ENCODE measurements around the gene DYRK2. TPM values are rescaled to one million over a fixed set of nuclear protein-coding genes. Genes with fewer than 3 reads are reported as not detected.

The DYRK2 gene
- total and polyA plus RNA-seq, 2 experiments from 2014 or later: 7.1 to 34.1 TPM

DNA sequence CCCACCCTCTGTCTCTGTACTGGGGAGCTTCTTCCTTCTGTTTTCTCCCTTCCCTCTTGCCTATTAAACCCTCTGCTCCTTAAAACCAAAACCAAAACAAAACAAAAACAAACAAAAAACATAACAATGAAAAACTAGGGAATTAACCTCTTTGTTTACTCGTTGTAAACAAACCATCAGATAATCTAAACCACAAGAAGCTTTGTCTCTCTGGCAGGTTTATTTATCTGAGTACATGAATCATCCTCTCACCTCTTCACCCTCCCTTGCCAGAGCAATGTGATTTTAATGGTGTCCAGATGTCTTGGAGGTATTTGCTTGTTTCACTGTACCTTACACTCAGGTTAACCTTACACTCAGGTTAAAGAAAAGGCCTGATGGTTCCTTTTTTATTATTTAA, 66.1 kb downstream of the DYRK2 start:
- H3K27ac ChIP-seq (ENCODE audit: low read depth): no peak overlapping the region
- H3K4me2 ChIP-seq: no peak overlapping the region
- ATAC-seq: no peak
- no peaks in the 10 kb centered on the region for H3K9me2 ChIP-seq (ENCODE audit: insufficient read depth)
- no peaks in the 10 kb centered on the region for H3K4me1 ChIP-seq (ENCODE audit: insufficient read depth)
- H3K27ac Mint-ChIP-seq: no peak overlapping the region
- H3K27me3 ChIP-seq (ENCODE audit: insufficient read depth): no peaks in the 10 kb centered on the region
- no peak overlapping the region for H2AFZ ChIP-seq
- no peak overlapping the region for H3K4me3 ChIP-seq
- no peaks in the 10 kb centered on the region for H3K79me2 ChIP-seq (replicated peaks; ENCODE audit: insufficient read depth)
- no peak for TF ChIP-seq ZNF331 (CRISPR knock-in tag; IDR thresholded peaks at IDR 0.05; ENCODE audit: low read depth)
- TF ChIP-seq, protein P1, sequence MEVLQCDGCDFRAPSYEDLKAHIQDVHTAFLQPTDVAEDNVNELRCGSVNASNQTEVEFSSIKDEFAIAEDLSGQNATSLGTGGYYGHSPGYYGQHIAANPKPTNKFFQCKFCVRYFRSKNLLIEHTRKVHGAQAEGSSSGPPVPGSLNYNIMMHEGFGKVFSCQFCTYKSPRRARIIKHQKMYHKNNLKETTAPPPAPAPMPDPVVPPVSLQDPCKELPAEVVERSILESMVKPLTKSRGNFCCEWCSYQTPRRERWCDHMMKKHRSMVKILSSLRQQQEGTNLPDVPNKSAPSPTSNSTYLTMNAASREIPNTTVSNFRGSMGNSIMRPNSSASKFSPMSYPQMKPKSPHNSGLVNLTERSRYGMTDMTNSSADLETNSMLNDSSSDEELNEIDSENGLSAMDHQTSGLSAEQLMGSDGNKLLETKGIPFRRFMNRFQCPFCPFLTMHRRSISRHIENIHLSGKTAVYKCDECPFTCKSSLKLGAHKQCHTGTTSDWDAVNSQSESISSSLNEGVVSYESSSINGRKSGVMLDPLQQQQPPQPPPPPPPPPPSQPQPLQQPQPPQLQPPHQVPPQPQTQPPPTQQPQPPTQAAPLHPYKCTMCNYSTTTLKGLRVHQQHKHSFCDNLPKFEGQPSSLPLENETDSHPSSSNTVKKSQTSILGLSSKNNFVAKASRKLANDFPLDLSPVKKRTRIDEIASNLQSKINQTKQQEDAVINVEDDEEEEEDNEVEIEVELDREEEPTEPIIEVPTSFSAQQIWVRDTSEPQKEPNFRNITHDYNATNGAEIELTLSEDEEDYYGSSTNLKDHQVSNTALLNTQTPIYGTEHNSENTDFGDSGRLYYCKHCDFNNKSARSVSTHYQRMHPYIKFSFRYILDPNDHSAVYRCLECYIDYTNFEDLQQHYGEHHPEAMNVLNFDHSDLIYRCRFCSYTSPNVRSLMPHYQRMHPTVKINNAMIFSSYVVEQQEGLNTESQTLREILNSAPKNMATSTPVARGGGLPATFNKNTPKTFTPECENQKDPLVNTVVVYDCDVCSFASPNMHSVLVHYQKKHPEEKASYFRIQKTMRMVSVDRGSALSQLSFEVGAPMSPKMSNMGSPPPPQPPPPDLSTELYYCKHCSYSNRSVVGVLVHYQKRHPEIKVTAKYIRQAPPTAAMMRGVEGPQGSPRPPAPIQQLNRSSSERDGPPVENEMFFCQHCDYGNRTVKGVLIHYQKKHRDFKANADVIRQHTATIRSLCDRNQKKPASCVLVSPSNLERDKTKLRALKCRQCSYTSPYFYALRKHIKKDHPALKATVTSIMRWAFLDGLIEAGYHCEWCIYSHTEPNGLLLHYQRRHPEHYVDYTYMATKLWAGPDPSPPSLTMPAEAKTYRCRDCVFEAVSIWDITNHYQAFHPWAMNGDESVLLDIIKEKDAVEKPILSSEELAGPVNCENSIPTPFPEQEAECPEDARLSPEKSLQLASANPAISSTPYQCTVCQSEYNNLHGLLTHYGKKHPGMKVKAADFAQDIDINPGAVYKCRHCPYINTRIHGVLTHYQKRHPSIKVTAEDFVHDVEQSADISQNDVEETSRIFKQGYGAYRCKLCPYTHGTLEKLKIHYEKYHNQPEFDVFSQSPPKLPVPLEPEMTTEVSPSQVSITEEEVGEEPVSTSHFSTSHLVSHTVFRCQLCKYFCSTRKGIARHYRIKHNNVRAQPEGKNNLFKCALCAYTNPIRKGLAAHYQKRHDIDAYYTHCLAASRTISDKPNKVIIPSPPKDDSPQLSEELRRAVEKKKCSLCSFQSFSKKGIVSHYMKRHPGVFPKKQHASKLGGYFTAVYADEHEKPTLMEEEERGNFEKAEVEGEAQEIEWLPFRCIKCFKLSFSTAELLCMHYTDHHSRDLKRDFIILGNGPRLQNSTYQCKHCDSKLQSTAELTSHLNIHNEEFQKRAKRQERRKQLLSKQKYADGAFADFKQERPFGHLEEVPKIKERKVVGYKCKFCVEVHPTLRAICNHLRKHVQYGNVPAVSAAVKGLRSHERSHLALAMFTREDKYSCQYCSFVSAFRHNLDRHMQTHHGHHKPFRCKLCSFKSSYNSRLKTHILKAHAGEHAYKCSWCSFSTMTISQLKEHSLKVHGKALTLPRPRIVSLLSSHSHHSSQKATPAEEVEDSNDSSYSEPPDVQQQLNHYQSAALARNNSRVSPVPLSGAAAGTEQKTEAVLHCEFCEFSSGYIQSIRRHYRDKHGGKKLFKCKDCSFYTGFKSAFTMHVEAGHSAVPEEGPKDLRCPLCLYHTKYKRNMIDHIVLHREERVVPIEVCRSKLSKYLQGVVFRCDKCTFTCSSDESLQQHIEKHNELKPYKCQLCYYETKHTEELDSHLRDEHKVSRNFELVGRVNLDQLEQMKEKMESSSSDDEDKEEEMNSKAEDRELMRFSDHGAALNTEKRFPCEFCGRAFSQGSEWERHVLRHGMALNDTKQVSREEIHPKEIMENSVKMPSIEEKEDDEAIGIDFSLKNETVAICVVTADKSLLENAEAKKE (CRISPR knock-in tag; IDR thresholded peaks at IDR 0.05): no peak
- no peak for TF ChIP-seq POLR2AphosphoS5 (IDR thresholded peaks at IDR 0.05; ENCODE audit: low read depth)
- TF ChIP-seq, protein P2, sequence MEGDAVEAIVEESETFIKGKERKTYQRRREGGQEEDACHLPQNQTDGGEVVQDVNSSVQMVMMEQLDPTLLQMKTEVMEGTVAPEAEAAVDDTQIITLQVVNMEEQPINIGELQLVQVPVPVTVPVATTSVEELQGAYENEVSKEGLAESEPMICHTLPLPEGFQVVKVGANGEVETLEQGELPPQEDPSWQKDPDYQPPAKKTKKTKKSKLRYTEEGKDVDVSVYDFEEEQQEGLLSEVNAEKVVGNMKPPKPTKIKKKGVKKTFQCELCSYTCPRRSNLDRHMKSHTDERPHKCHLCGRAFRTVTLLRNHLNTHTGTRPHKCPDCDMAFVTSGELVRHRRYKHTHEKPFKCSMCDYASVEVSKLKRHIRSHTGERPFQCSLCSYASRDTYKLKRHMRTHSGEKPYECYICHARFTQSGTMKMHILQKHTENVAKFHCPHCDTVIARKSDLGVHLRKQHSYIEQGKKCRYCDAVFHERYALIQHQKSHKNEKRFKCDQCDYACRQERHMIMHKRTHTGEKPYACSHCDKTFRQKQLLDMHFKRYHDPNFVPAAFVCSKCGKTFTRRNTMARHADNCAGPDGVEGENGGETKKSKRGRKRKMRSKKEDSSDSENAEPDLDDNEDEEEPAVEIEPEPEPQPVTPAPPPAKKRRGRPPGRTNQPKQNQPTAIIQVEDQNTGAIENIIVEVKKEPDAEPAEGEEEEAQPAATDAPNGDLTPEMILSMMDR (conservative IDR thresholded peaks at IDR 0.05; ENCODE audit: low read depth in 2 of 2): no peak
- no peak for TF ChIP-seq EZH2phosphoT487 (IDR thresholded peaks at IDR 0.05; ENCODE audit: unreplicated experiment)
- no peak for TF ChIP-seq CREB1 (CRISPR knock-in tag; IDR thresholded peaks at IDR 0.05; ENCODE audit: low read depth)
- TF ChIP-seq, protein P3, sequence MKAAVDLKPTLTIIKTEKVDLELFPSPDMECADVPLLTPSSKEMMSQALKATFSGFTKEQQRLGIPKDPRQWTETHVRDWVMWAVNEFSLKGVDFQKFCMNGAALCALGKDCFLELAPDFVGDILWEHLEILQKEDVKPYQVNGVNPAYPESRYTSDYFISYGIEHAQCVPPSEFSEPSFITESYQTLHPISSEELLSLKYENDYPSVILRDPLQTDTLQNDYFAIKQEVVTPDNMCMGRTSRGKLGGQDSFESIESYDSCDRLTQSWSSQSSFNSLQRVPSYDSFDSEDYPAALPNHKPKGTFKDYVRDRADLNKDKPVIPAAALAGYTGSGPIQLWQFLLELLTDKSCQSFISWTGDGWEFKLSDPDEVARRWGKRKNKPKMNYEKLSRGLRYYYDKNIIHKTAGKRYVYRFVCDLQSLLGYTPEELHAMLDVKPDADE (IDR thresholded peaks at IDR 0.05): no peak
- no peak for TF ChIP-seq NANOG (IDR thresholded peaks at IDR 0.05; ENCODE audit: borderline replicate concordance)
- H3F3A ChIP-seq (replicated peaks; ENCODE audit: low read depth): no peaks in the 10 kb centered on the region
- no peak overlapping the region for H3K4me3 Mint-ChIP-seq
- H3K36me3 ChIP-seq (ENCODE audit: insufficient read depth): no peaks in the 10 kb centered on the region
- H3K9me3 Mint-ChIP-seq: no peaks in the 10 kb centered on the region
- peaks cover 3% of the 10 kb centered on the region for H3K4me1 Mint-ChIP-seq
- DNase-seq (ENCODE audit: low spot score): no peak
- H3K27me3 Mint-ChIP-seq (ENCODE audit: insufficient read depth, low read depth, poor library complexity): no peaks in the 10 kb centered on the region
- H4K20me1 ChIP-seq (replicated peaks; ENCODE audit: insufficient read depth): no peaks in the 10 kb centered on the region
- no peaks in the 10 kb centered on the region; the same call in 2 of the 3 replicates for H3K36me3 Mint-ChIP-seq (ENCODE audit: low read depth)

Data from GM23338 (cell line).